ENCODE results near the gene BCL2L1.
A peak's percentile ranks its signal among the peaks of the same experiment; 100 is the strongest.

Gene BCL2L1

GRCh38 chr20:31716818-31717477 is 5.7 kb downstream of the BCL2L1 start:
- Histone ChIP-seq H3K27ac (ENCODE audit: low read depth, low read length, poor library complexity, severe bottlenecking) (peak overlapping the region; percentile 32), H2AFZ (ENCODE audit: low read length) (no peak overlapping the region), H3K4me2 (ENCODE audit: low read length) (peak overlapping the region; percentile 69), H3K9me2 (ENCODE audit: low read depth, low read length) (no peaks in the 10 kb centered on the region), H3K9ac (ENCODE audit: low read length) (peak overlapping the region; percentile 35; the same call in 1 of the 2 replicates), H3K27me3 (ENCODE audit: insufficient read depth, low read length) (no peaks in the 10 kb centered on the region), H3K4me3 (ENCODE audit: low read depth, low read length, poor library complexity, severe bottlenecking) (peak overlapping the region; percentile 44), H3F3A (ENCODE audit: insufficient read depth, low read length) (no peaks in the 10 kb centered on the region), H3K36me3 (ENCODE audit: insufficient read depth, low read length) (peaks cover 73% of the 10 kb centered on the region), H3K79me2 (ENCODE audit: insufficient read depth, low read length) (peaks cover 64% of the 10 kb centered on the region), H3K9me3 (ENCODE audit: low read length) (no peaks in the 10 kb centered on the region), H4K20me1 (ENCODE audit: insufficient read depth, low read length) (no peaks in the 10 kb centered on the region), H3K4me1 (ENCODE audit: insufficient read depth, low read length, severe bottlenecking) (peaks cover 85% of the 10 kb centered on the region)
- TF ChIP-seq EZH2 (IDR thresholded peaks at IDR 0.05; ENCODE audit: borderline replicate concordance, low read length) (no peak), CTCF (IDR thresholded peaks at IDR 0.05; ENCODE audit: low read length) (no peak)

DNA sequence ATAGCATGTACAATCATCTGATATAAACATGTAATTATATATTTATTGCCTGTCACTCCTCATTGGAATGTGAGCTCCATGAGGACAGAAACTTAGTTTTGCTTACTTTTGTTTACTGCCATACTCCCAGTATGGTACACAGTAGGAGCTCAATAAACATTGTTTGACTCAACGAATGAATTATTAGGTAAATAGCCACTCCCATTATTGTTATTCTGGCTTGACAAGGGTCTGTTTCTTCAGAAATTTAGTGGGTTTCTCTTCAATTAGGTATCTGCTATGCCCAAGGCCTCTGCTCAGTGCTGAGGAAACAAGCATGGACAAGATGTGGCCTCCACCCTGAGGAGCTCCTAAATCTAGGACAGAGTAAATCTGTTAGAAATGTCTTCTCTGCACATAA is 6.3 kb downstream of the BCL2L1 start:
- Histone ChIP-seq H4K20me1 (ENCODE audit: insufficient read depth, low read length) (no peaks in the 10 kb centered on the region), H3K79me2 (ENCODE audit: insufficient read depth, low read length) (peaks cover 59% of the 10 kb centered on the region), H3K4me3 (ENCODE audit: low read depth, low read length, poor library complexity, severe bottlenecking) (no peak overlapping the region), H2AFZ (ENCODE audit: low read length) (no peak overlapping the region), H3K36me3 (ENCODE audit: insufficient read depth, low read length) (peaks cover 69% of the 10 kb centered on the region), H3K9me3 (ENCODE audit: low read length) (no peaks in the 10 kb centered on the region), H3F3A (ENCODE audit: insufficient read depth, low read length) (no peaks in the 10 kb centered on the region), H3K4me2 (ENCODE audit: low read length) (peak overlapping the region; percentile 69; the same call in 1 of the 2 replicates), H3K27ac (ENCODE audit: low read depth, low read length, poor library complexity, severe bottlenecking) (no peak overlapping the region), H3K27me3 (ENCODE audit: insufficient read depth, low read length) (no peaks in the 10 kb centered on the region), H3K9me2 (ENCODE audit: low read depth, low read length) (no peaks in the 10 kb centered on the region), H3K9ac (ENCODE audit: low read length) (no peak overlapping the region), H3K4me1 (ENCODE audit: insufficient read depth, low read length, severe bottlenecking) (peaks cover 91% of the 10 kb centered on the region)
- no peak for TF ChIP-seq CTCF (IDR thresholded peaks at IDR 0.05; ENCODE audit: low read length)
- no peak for TF ChIP-seq EZH2 (IDR thresholded peaks at IDR 0.05; ENCODE audit: borderline replicate concordance, low read length)

GRCh38 chr20:31715766-31716165 is 6.9 kb downstream of the BCL2L1 start:
- Histone ChIP-seq H2AFZ (ENCODE audit: low read length) (no peak overlapping the region), H3K4me3 (ENCODE audit: low read depth, low read length, poor library complexity, severe bottlenecking) (no peak overlapping the region), H3K4me1 (ENCODE audit: insufficient read depth, low read length, severe bottlenecking) (peaks cover 93% of the 10 kb centered on the region), H3K9me2 (ENCODE audit: low read depth, low read length) (no peaks in the 10 kb centered on the region), H3K27ac (ENCODE audit: low read depth, low read length, poor library complexity, severe bottlenecking) (no peak overlapping the region), H3K27me3 (ENCODE audit: insufficient read depth, low read length) (no peaks in the 10 kb centered on the region), H4K20me1 (ENCODE audit: insufficient read depth, low read length) (no peaks in the 10 kb centered on the region), H3F3A (ENCODE audit: insufficient read depth, low read length) (no peaks in the 10 kb centered on the region), H3K4me2 (ENCODE audit: low read length) (peak overlapping the region; percentile 69; the same call in 1 of the 2 replicates), H3K36me3 (ENCODE audit: insufficient read depth, low read length) (peaks cover 73% of the 10 kb centered on the region), H3K9me3 (ENCODE audit: low read length) (no peaks in the 10 kb centered on the region), H3K79me2 (ENCODE audit: insufficient read depth, low read length) (peaks cover 53% of the 10 kb centered on the region), H3K9ac (ENCODE audit: low read length) (no peak overlapping the region)
- no peak for TF ChIP-seq CTCF (IDR thresholded peaks at IDR 0.05; ENCODE audit: low read length)
- no peak for TF ChIP-seq EZH2 (IDR thresholded peaks at IDR 0.05; ENCODE audit: borderline replicate concordance, low read length)

All from OCI-LY1 (cell line).